Measurements from ENCODE around the gene REEP2.

GRCh38 chr5:138490648-138491283 lies 51.9 kb downstream of the REEP2 start:
- TF ChIP-seq CTCF (IDR thresholded peaks at IDR 0.05) (no peak), POLR2A (IDR thresholded peaks at IDR 0.05) (no peak)

Data from vagina (tissue), 2 donors.